IPS DF 6.9 (cell line): Measurements from ENCODE around the gene ZNF343.
"Not testable (repeated sequence)": the region's sequence is repeated elsewhere in the genome, so short reads cannot be mapped to it uniquely, and the experiment has no call there.

ENCODE experiments used
- DNase-seq: peaks from one replicate; pipeline ENCODE4 v3.0.0-alpha.2; 2013; ENCODE audit warnings: low read depth, low spot score
- H3K27ac ChIP-seq: one replicate; pipeline ENCODE4 v1.5.1; 2013; ENCODE audit warnings: low read length, control low read depth
- H3K27me3 ChIP-seq: 2 replicates; pipeline ENCODE4 v1.6.1; 2013; ENCODE audit warnings: mild to moderate bottlenecking, low read length; ENCODE audit not compliant: control insufficient read depth, insufficient read depth
- H3K36me3 ChIP-seq: 2 replicates; pipeline ENCODE4 v1.6.1; 2013; ENCODE audit warnings: low read length; ENCODE audit not compliant: control insufficient read depth, insufficient read depth
- H3K4me1 ChIP-seq: 2 replicates; pipeline ENCODE4 v1.6.1; 2013; ENCODE audit warnings: low read length; ENCODE audit not compliant: control insufficient read depth, insufficient read depth
- H3K4me3 ChIP-seq: 2 replicates; pipeline ENCODE4 v1.5.1; 2013; ENCODE audit warnings: mild to moderate bottlenecking, low read length
- H3K9me3 ChIP-seq: 2 replicates; pipeline ENCODE4 v1.6.1; 2013; ENCODE audit warnings: low read length, inconsistent platforms; ENCODE audit not compliant: control insufficient read depth, insufficient read depth
- WGBS: extraction: QIAGEN DNeasy Blood & Tissue Kit; methylation state at CpG from one replicate; pipeline ENCODE4 v1.1.7; 2013; ENCODE audit warnings: mixed read lengths, missing lambda C conversion rate; ENCODE audit not compliant: insufficient read length, insufficient coverage; 5-methylcytosine and 5-hydroxymethylcytosine counted together

ZNF343 gene

GRCh38 chr20:2535711-2536559, 27.2 kb upstream of the ZNF343 start:
- H3K4me3 ChIP-seq, result no peak overlapping the region
- DNase-seq, result no peak
- H3K9me3 ChIP-seq, result no peaks in the 10 kb centered on the region
- H3K27me3 ChIP-seq, result no peaks in the 10 kb centered on the region
- no peak overlapping the region for H3K27ac ChIP-seq
- H3K36me3 ChIP-seq, result no peaks in the 10 kb centered on the region
- H3K4me1 ChIP-seq, result peaks cover 6% of the 10 kb centered on the region
- no CpG with 5 or more reads among the region's 12 CpGs for WGBS

DNA sequence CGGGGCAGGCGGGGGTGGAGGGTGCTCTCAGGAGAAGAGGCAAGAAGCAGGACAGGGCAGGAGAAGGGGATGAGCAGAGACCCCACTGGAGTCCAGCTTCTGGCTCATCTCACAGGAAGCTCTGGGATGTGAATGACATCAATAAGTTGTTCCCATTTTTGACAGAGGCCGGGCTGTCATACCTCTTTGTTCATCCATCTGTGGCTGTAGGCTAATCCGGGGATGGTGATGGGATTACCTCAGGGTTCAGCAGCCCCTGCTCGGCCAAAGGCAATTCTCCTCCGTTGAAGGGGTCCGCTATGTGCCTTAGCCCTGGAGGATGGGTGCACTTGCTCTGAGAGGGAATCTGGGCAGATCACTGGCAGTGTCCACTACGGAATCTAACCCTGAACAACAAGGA, 24.4 kb upstream of the ZNF343 start:
- H3K27me3 ChIP-seq, result peaks cover 2% of the 10 kb centered on the region; the same call in 1 of the 2 replicates
- no peaks in the 10 kb centered on the region for H3K36me3 ChIP-seq
- H3K4me1 ChIP-seq, result peaks cover 6% of the 10 kb centered on the region
- DNase-seq, result no peak
- H3K27ac ChIP-seq, result no peak overlapping the region
- H3K9me3 ChIP-seq, result no peaks in the 10 kb centered on the region
- H3K4me3 ChIP-seq, result no peak overlapping the region
- no CpG with 5 or more reads among the region's 8 CpGs for WGBS

DNA sequence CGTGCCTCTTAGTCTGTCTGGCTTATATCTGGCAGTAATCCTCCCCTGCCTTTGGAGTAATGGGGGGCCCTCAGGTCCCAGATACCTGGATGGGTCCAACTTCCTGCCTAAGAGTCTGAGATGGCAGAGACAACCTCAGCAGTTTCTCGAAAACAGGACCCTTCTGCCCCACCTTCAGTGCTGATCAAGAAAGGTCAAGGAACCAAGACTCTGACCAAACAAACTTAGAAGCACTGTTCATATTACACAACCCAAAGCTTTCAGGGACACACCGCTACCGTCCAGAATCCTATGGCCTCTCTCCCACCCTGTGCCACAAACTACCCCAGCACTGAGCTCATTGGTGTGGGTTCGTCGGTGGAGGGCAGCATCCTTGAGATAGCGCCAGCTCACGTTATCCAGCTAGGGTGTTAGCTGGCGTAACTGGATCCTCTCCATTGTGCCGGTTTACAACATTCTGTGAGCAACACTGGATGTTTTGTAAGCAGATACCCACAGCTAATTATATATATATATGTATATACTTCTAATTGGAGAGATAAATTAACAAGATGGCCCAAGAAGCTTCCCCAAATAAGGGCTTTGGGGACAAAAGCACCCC, 20.1 kb upstream of the ZNF343 start:
- peaks cover 6% of the 10 kb centered on the region; the same call in 1 of the 2 replicates for H3K27me3 ChIP-seq
- no peaks in the 10 kb centered on the region for H3K4me1 ChIP-seq
- no peak overlapping the region for H3K27ac ChIP-seq
- WGBS, result no CpG with 5 or more reads among the region's 10 CpGs
- H3K9me3 ChIP-seq, result no peaks in the 10 kb centered on the region
- DNase-seq, result no peak
- H3K36me3 ChIP-seq, result no peaks in the 10 kb centered on the region
- H3K4me3 ChIP-seq, result no peak overlapping the region

DNA sequence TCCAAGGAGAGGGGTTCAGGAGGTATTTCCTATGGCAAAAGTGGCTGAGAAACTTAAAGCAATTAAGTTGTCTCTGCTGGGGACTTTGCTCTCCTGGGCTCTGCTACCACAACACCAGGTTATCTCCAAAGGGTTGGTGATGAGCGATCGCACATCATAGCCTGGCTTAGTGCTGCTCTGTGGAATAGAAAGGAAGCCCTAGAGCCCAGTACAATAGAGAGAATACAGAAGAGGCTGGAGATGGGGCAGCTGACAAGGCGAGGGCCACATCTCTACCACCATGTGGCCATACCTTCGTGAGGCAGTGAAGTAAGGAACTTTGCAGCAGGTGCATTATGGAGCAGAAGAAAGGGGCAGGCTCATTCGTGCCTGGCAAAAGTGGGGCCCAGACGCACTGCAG, 19.0 kb upstream of the ZNF343 start:
- Histone ChIP-seq H3K4me1 (no peaks in the 10 kb centered on the region), H3K27ac (no peak overlapping the region), H3K4me3 (no peak overlapping the region), H3K36me3 (no peaks in the 10 kb centered on the region), H3K9me3 (no peaks in the 10 kb centered on the region), H3K27me3 (peaks cover 6% of the 10 kb centered on the region; the same call in 1 of the 2 replicates)
- WGBS, result no CpG with 5 or more reads among the region's 6 CpGs
- no peak for DNase-seq

DNA sequence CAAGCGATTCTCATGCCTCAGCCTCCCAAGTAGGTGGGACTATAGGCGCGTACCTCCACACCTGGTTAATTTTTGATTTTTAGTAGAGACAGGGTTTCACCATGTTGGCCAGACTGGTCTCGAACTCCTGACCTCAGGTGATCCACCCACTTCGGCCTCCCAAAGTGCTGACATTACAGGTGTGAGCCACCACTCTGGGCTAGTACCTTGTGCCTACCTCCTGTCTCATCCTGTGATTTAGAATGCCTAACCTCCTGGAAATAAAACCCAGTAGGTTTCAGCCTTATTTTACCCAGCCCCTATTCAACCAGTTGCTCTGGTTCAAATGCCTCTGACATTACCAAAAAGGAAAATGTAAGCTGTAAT, 17.5 kb upstream of the ZNF343 start:
- no CpG with 5 or more reads among the region's 5 CpGs for WGBS
- not testable (repeated sequence) for H3K27ac ChIP-seq
- H3K27me3 ChIP-seq, result peaks cover 12% of the 10 kb centered on the region; the same call in 1 of the 2 replicates

DNA sequence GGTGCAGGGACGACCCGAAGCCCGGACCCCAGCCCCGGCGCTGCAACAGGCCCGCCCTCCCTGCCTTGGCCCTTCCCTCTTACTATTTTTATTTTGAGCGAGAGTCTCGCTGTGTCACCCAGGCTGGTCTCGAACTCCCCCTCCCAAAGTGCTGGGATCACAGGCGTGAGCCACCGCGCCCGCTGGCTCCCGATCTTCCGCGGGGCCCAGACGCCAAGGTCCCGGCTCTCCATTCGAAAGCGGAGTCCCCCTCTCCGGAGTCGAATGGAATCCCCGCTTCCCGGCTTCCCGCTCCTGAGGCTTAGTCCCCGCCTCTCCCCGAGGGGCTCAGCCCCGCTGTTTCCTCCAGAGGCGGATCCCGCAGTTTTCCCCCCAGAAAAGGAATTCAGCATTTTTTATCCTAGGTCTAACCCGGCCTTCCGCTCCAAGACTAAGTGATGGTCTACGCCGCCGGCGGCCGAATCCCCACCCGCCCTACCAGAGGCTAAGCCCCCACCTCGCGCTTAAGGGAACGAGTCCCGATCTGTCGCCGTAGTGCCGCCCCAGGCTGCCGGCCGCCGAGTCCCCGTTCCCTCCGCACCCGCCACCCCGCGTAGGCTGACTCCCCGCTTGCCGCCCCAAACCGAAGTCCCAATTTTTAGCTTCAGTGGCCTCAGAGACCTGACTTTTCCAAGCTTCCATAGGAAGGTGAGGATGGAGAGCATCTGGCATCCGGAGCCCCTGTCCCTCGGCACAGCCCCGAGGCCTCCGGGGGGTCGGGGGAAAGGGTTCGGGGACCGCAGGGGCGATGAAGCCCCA, 16.2 kb upstream of the ZNF343 start:
- no peak for DNase-seq
- no CpG with 5 or more reads among the region's 64 CpGs for WGBS
- Histone ChIP-seq H3K27me3 (peaks cover 17% of the 10 kb centered on the region), H3K27ac (no peak overlapping the region), H3K4me1 (no peaks in the 10 kb centered on the region), H3K4me3 (peak overlapping the region; percentile 61), H3K36me3 (no peaks in the 10 kb centered on the region), H3K9me3 (no peaks in the 10 kb centered on the region)

More for the DNA sequence above, 17.5 kb upstream of the ZNF343 start:
- not testable (repeated sequence) for H3K4me1 ChIP-seq, DNase-seq, H3K4me3 ChIP-seq, H3K9me3 ChIP-seq, H3K36me3 ChIP-seq

DNA sequence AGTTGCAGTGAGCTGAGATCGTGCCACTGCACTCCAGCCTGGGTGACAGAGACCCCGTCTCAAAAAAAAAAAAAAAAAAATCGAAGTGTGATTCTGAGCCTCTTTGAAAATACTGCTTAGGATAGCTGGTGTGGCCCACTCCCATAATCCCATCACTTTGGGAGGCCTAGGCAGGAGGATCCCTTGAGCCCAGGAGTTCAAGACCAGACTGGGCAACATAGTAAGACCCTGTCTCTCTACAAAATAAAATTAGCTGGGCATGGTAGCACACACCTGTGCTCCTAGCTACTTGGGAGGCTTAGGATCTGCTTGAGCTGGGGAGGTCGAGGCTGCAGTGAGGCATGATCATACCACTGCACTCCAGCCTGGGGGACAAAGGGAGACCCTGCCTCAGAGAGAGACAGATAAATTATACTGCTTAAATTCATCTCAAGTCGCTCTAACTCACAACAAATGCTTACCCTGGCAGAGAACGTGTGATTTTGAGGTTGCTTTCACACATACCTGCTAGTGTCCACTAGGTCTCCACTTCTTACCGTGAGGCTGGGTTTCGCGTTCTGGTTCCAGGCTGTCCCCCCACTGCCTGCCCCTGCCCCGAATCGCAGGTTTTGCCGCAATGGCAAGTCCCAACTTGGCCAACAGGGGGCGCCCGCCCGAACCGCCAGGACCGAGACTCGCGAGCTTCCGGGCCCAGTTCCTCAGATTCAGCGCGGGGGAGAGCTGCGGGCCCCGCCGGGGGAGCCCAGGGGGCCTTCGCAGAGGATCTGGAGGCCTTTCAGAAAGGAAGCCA, 15.4 kb upstream of the ZNF343 start:
- Histone ChIP-seq H3K4me3 (peak overlapping the region; percentile 61), H3K4me1 (no peaks in the 10 kb centered on the region), H3K27me3 (peaks cover 17% of the 10 kb centered on the region), H3K27ac (no peak overlapping the region), H3K9me3 (no peaks in the 10 kb centered on the region), H3K36me3 (no peaks in the 10 kb centered on the region)
- no peak for DNase-seq
- no CpG with 5 or more reads among the region's 26 CpGs for WGBS

GRCh38 chr20:2522826-2523429, 14.2 kb upstream of the ZNF343 start:
- not testable (repeated sequence) for H3K4me1 ChIP-seq, H3K27ac ChIP-seq, H3K4me3 ChIP-seq, H3K9me3 ChIP-seq, H3K36me3 ChIP-seq, DNase-seq
- no CpG with 5 or more reads among the region's 5 CpGs for WGBS
- H3K27me3 ChIP-seq, result peaks cover 18% of the 10 kb centered on the region

- H3K4me1 ChIP-seq, result no peaks in the 10 kb centered on the region
- WGBS, result no CpG with 5 or more reads among the region's 10 CpGs
- no peaks in the 10 kb centered on the region for H3K36me3 ChIP-seq
- no peak overlapping the region for H3K4me3 ChIP-seq
- peaks cover 18% of the 10 kb centered on the region for H3K27me3 ChIP-seq
- DNase-seq, result no peak
- no peaks in the 10 kb centered on the region for H3K9me3 ChIP-seq
- H3K27ac ChIP-seq, result no peak overlapping the region
Measured at GRCh38 chr20:2521369-2522305, 12.9 kb upstream of the ZNF343 start.
